Right lobe of liver (tissue), 6 donors: ENCODE results near the gene MUC4. TPM values are rescaled to one million over a fixed set of nuclear protein-coding genes. Genes with fewer than 3 reads are reported as not detected.

Experiments
- ATAC-seq, 4 donors: fragments of 200-7000 bp; cut with Tn5 transposase; one replicate each; pipeline ENCODE4 v1.9.1; 2020; ENCODE audit warnings: mild to moderate bottlenecking in 4 of 4, moderate library complexity in 4 of 4
- DNase-seq, 3 donors: peaks; one replicate each; pipeline ENCODE4 v3.0.0-alpha.2; 2020
- H3K27ac ChIP-seq, 3 donors: fragments of 200-600 bp; one replicate each; pipeline ENCODE4 v1.8.0; 2022
- H3K27me3 ChIP-seq, 2 donors: fragments of 200-600 bp; one replicate each; pipeline ENCODE4 v1.8.0; 2022
- H3K36me3 ChIP-seq, 4 donors: fragments of 200-600 bp; sonication (generic) in 1 of 4; one replicate each; pipeline versions ENCODE4 v1.5.1 to v1.8.0; 2017 to 2022; ENCODE audit warnings: control low read depth in 1 of 4
- H3K4me1 ChIP-seq, 4 donors: fragments of 200-600 bp; sonication (generic) in 1 of 4; one replicate each; pipeline versions ENCODE4 v1.5.1 to v1.8.0; 2017 to 2022; ENCODE audit warnings: control low read depth in 1 of 4
- H3K4me3 ChIP-seq, 3 donors: fragments of 200-600 bp; one replicate each; pipeline ENCODE4 v1.8.0; 2022
- H3K9me3 ChIP-seq, 4 donors: fragments of 200-600 bp; sonication (generic) in 1 of 4; one replicate each; pipeline versions ENCODE4 v1.5.1 to v1.8.0; 2017 to 2022; ENCODE audit warnings: control low read depth in 1 of 4
- CTCF ChIP-seq, 4 donors: fragments of 200-600 bp in 3 of 4; fragments of 450-650 bp in 1 of 4; IDR thresholded peaks; one replicate each; pipeline versions ENCODE4 v1.5.1 to v1.8.0; 2016 to 2022; ENCODE audit warnings: antibody characterized with exemption in 4 of 4, mild to moderate bottlenecking in 2 of 4
- POLR2A ChIP-seq: fragments of 450-650 bp; IDR thresholded peaks from one replicate; pipeline ENCODE4 v1.6.1; 2017; ENCODE audit warnings: antibody characterized with exemption, mild to moderate bottlenecking
- WGBS: methylation state at CpG from one replicate; pipeline ENCODE4 v1.1.6; 2018; ENCODE audit warnings: low coverage, low lambda C conversion rate; ENCODE audit not compliant: insufficient coverage; ENCODE audit errors: missing lambda C conversion rate; 5-methylcytosine and 5-hydroxymethylcytosine counted together
- intact Hi-C, 2 donors: fragments of 100-400 bp; cut with DNase I; formaldehyde crosslinking; loops; one replicate each; pipeline versions ENCODE4 v1.11.2 to v1.14.1; 2022
- total RNA-seq, 6 experiments: library from RNA; depleted of rRNA in 2 of 6; stranded (reverse); fragments of >200 nt in 2 of 6; fragmentation: NEBNext Ultra II Directional in 3 of 6; extraction: Animal tissue kit (Norgen Biotek cat#: 25700) in 3 of 6; gene quantifications; one replicate each; pipeline versions ENCODE4 v1.1.0 to v1.2.4, GENCODE V29; 2016 to 2023
- donor health status: DM: no; HTN: yes; CAD: no.
- donor health status: DM: no; HTN: no; CAD: no.
- donor health status: DM: no; HTN: no; CAD: no.
- donor health status: DM: no; HTN: yes; CAD: no.
- donor health status: DM: no; HTN: yes; CAD: no.

Gene MUC4
- total RNA-seq, 6 experiments from 2014 or later, result 0.07 to 0.20 TPM; not detected in 4

GRCh38 chr3:195770081-195770840 lies 41.5 kb downstream of the MUC4 start:
- H3K4me1 ChIP-seq, result no peaks in the 10 kb centered on the region
- H3K36me3 ChIP-seq, result no peaks in the 10 kb centered on the region
- WGBS, result 49% methylated on average over 7 of the region's 16 CpGs
- peak in 3 of 4 donors; percentile 19 to 58 (median 52) for ATAC-seq
- peak in 1 of 3 donors; percentile 51 for DNase-seq
- H3K4me3 ChIP-seq, result no peak overlapping the region
- H3K9me3 ChIP-seq, result no peaks in the 10 kb centered on the region
- H3K27ac ChIP-seq, result no peak overlapping the region
- intact Hi-C loops, result no loop called here
- no peak for TF ChIP-seq POLR2A
- TF ChIP-seq CTCF (IDR thresholded peaks at IDR 0.05), result no peak
- H3K27me3 ChIP-seq, result no peaks in the 10 kb centered on the region

DNA sequence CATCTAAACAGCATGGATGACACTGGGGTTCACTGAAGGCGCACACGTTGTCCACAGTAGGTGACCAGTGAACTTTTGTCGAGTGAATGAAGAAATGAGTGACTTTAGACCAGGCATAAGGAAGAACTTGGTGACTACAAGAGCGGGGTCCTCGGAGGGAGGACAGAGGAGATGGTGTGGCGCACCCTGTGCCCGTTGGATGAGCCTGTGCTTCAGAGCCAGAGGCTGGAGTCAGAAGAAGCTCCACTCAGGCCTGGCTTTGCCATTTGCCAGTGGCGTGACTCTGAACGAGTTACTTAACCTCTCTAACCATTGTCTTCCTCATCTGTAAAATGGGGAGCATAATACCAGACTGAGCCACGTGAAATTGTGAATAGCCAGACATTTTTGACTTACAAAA lies 42.2 kb downstream of the MUC4 start:
- intact Hi-C loops, result loop anchor here in 1 of 2 donors (10.0 kb wide), 1 partner anchor 65 kb away; no protein-coding TSS in a partner anchor
- no peaks in the 10 kb centered on the region for H3K9me3 ChIP-seq
- WGBS, result 48% methylated on average over 2 of the region's 10 CpGs
- H3K36me3 ChIP-seq, result no peaks in the 10 kb centered on the region
- ATAC-seq, result no peak
- no peak overlapping the region for H3K4me3 ChIP-seq
- H3K27ac ChIP-seq, result no peak overlapping the region
- no peak for TF ChIP-seq CTCF (IDR thresholded peaks at IDR 0.05)
- no peak for TF ChIP-seq POLR2A
- no peaks in the 10 kb centered on the region for H3K4me1 ChIP-seq
- no peaks in the 10 kb centered on the region for H3K27me3 ChIP-seq
- DNase-seq, result peak in 1 of 3 donors; percentile 26

- Histone ChIP-seq H3K27me3 (no peaks in the 10 kb centered on the region), H3K4me3 (no peak overlapping the region), H3K27ac (no peak overlapping the region), H3K9me3 (no peaks in the 10 kb centered on the region), H3K4me1 (no peaks in the 10 kb centered on the region), H3K36me3 (no peaks in the 10 kb centered on the region)
- no peak for ATAC-seq
- DNase-seq, result peak in 1 of 3 donors; percentile 31
- intact Hi-C loops, result loop anchor here in 1 of 2 donors (10.0 kb wide), 1 partner anchor 66 kb away; no protein-coding TSS in a partner anchor
- no peak for TF ChIP-seq CTCF (IDR thresholded peaks at IDR 0.05)
- TF ChIP-seq POLR2A, result no peak
- WGBS, result 72% methylated on average over 3 of the region's 17 CpGs
Measured at GRCh38 chr3:195768831-195769303, 42.9 kb downstream of the MUC4 start.

DNA sequence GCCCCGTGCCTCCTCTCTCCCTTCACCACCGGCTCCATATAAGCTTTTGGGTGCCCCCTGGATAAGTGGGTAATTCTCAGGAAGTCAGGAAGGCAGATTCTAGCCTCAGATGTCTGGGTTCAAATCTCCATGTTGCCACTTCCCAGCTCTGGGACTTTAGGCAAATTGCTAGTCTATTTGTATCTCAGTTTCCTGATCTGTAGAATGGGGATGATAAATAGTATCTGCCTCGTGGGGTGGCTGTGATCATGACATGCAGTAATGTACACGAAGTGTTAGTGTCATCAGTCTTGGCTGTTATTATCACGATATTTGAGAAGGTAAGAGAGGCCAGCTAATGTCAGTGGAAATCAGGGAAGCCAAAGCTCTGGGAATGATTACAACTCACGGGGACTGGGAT lies 43.3 kb downstream of the MUC4 start:
- TF ChIP-seq CTCF (IDR thresholded peaks at IDR 0.05) (no peak), POLR2A (no peak)
- intact Hi-C loops, result loop anchor here in 1 of 2 donors (10.0 kb wide), 1 partner anchor 66 kb away; no protein-coding TSS in a partner anchor
- Histone ChIP-seq H3K4me1 (no peaks in the 10 kb centered on the region), H3K36me3 (no peaks in the 10 kb centered on the region), H3K9me3 (no peaks in the 10 kb centered on the region), H3K27ac (no peak overlapping the region), H3K27me3 (no peaks in the 10 kb centered on the region), H3K4me3 (no peak overlapping the region)
- ATAC-seq, result no peak
- WGBS, result 63% methylated on average over 5 of the region's 6 CpGs
- DNase-seq, result no peak
